Posterior vena cava (tissue), 2 donors: ENCODE measurements around the gene MS4A18. TPM values are rescaled to one million over a fixed set of nuclear protein-coding genes. Genes with fewer than 3 reads are reported as not detected.
A peak's percentile ranks its signal among the peaks of the same experiment; 100 is the strongest.

Experiments
- DNase-seq: peaks from one replicate; pipeline ENCODE4 v3.0.0-alpha.2; 2020; ENCODE audit warnings: low spot score
- intact Hi-C, 2 donors: fragments of 100-400 bp; cut with DNase I; formaldehyde crosslinking; loops; one replicate each; pipeline versions ENCODE4 v1.14.1 to v1.14.2; 2022 to 2023
- total RNA-seq, 2 donors: library from RNA; stranded (reverse); fragmentation: NEBNext Ultra II Directional; extraction: Animal tissue kit (Norgen Biotek cat#: 25700); gene quantifications; one replicate each; pipeline ENCODE4 v1.2.1, GENCODE V29; 2021
- donor health status: DM: yes; HTN: yes; CAD: no.
- donor health status: DM: yes; HTN: yes; CAD: no.

Gene MS4A18
- total RNA-seq, 2 donors from 2014 or later, result not detected

- intact Hi-C loops, result no loop called here
- DNase-seq, result peak; percentile 65
Measured at GRCh38 chr11:60762851-60763691, 38.6 kb downstream of the MS4A18 start.

GRCh38 chr11:60763692-60764369, 39.3 kb downstream of the MS4A18 start:
- intact Hi-C loops, result no loop called here
- DNase-seq, result peak; percentile 35

- intact Hi-C loops, result no loop called here
- DNase-seq, result no peak
Measured at GRCh38 chr11:60764879-60765278, 40.4 kb downstream of the MS4A18 start.

GRCh38 chr11:60765355-60765754, 40.8 kb downstream of the MS4A18 start:
- intact Hi-C loops, result no loop called here
- no peak for DNase-seq

GRCh38 chr11:60766547-60766946, 42.0 kb downstream of the MS4A18 start:
- DNase-seq, result peak; percentile 14
- intact Hi-C loops, result no loop called here

GRCh38 chr11:60767388-60767811, 42.9 kb downstream of the MS4A18 start:
- DNase-seq, result peak; percentile 67
- intact Hi-C loops, result no loop called here

- intact Hi-C loops, result no loop called here
- peak; percentile 20 for DNase-seq
Measured at GRCh38 chr11:60768202-60768601, 43.7 kb downstream of the MS4A18 start.

- peak; percentile 44 for DNase-seq
- intact Hi-C loops, result no loop called here
Measured at GRCh38 chr11:60769273-60769672, 44.8 kb downstream of the MS4A18 start.

GRCh38 chr11:60769811-60770210, 45.3 kb downstream of the MS4A18 start:
- intact Hi-C loops, result no loop called here
- peak; percentile 73 for DNase-seq

GRCh38 chr11:60771146-60771545, 46.6 kb downstream of the MS4A18 start:
- intact Hi-C loops, result no loop called here
- peak; percentile 42 for DNase-seq

- peak; percentile 66 for DNase-seq
- intact Hi-C loops, result no loop called here
Measured at GRCh38 chr11:60771879-60772525, 47.5 kb downstream of the MS4A18 start.

- peak; percentile 47 for DNase-seq
Measured at GRCh38 chr11:60772666-60773065, 48.1 kb downstream of the MS4A18 start.

GRCh38 chr11:60774726-60775125, 50.2 kb downstream of the MS4A18 start:
- intact Hi-C loops, result no loop called here
- peak; percentile 58 for DNase-seq

More at GRCh38 chr11:60772666-60773065, 48.1 kb downstream of the MS4A18 start:
- intact Hi-C loops, result no loop called here

- DNase-seq, result peak; percentile 92
- intact Hi-C loops, result no loop called here
Measured at GRCh38 chr11:60775420-60775961, 51.0 kb downstream of the MS4A18 start.

GRCh38 chr11:60776167-60776566, 51.6 kb downstream of the MS4A18 start:
- intact Hi-C loops, result no loop called here
- peak; percentile 37 for DNase-seq

- DNase-seq, result peak; percentile 18
- intact Hi-C loops, result no loop called here
Measured at GRCh38 chr11:60777106-60777505, 52.6 kb downstream of the MS4A18 start.

GRCh38 chr11:60777572-60777971, 53.1 kb downstream of the MS4A18 start:
- DNase-seq, result peak; percentile 75
- intact Hi-C loops, result no loop called here

GRCh38 chr11:60780065-60780464, 55.5 kb downstream of the MS4A18 start:
- intact Hi-C loops, result no loop called here
- DNase-seq, result peak; percentile 18

GRCh38 chr11:60780774-60781173, 56.3 kb downstream of the MS4A18 start:
- no peak for DNase-seq
- intact Hi-C loops, result no loop called here
